SHP77 (cell line): ENCODE measurements around the gene NBL1.

Source experiments
- DNase-seq, 2 experiments: peaks; one replicate each; lab custom pipeline; 2025; lab: John Stamatoyannopoulos, UW

NBL1 gene, protein sequence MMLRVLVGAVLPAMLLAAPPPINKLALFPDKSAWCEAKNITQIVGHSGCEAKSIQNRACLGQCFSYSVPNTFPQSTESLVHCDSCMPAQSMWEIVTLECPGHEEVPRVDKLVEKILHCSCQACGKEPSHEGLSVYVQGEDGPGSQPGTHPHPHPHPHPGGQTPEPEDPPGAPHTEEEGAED

DNA sequence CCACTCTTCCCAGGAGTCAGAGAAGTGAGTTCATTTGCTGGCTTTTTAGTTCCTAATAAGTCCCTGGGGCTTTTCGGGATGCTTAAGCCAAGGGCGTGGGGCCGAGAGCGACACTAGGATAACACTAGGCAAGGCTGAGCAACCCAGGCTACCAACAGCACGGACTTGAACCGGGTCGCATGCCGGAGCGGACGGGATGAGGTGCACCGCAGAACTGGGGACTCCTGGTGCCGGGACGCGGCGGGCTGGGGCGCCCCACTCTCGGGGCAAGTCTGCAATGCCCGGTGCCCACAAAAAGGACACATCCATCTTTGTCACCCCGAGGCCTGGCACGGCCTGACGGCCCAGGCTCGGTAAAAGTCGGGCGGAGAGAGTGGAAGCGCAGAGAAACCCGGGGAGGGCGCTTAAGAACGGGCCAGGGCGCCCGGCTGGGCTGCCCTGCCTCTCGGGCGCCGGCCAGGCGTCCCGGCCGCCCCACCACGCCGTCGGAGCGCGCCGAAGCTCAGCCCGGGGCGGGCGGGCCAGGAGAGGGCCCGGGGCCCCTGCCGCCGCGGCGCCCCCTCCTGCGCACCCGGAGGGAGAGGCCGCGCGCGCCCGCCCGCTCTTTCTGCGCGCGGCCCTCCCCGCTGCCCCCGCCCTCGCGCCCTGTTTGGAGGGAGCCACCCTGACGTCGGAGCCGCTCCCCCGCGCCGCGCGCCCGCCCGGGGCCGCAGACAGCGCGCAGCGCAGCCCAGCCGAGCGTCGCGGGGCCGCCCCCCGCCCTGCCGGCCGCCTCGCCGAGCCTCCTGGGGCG is at the start of gene NBL1:
Gene NBL1, plus strand, starts transcription at position 710 of the 793 bp plus-strand sequence. CDS start 10,720 bp downstream, outside the sequence.
- no peak for DNase-seq

DNA sequence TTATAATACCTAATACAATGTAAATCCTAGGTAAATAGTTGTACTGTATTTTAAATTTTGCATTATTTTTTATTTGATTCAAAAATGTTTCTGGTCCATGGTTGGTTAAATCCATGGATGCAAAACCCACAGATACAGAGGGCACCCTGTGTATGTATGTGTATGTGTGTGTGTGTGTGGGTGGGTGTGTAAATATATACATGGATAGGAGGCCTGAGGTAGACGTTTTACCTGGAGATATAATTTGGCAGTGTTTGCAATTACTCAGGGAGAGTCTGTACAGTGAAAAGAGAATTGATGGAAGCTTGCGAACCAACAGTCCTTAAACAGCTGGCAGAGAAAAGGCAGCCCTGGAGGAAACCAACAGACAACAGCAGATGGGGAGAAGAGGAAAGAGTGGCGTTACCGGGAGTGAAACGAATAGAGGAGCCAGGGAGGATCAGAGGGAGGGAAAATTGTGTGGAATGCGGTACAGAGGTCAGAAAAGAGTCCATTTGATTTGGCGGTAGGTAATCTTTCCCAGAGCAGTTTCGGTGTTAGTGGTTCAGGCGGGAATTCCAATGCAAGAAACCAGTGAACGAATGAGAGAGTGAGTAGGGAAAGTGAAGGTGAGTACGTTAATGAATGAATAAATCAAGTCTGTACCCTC is 47.9 kb upstream of the NBL1 start:
- peak in 1 of 2 experiments; percentile 25 for DNase-seq

DNA sequence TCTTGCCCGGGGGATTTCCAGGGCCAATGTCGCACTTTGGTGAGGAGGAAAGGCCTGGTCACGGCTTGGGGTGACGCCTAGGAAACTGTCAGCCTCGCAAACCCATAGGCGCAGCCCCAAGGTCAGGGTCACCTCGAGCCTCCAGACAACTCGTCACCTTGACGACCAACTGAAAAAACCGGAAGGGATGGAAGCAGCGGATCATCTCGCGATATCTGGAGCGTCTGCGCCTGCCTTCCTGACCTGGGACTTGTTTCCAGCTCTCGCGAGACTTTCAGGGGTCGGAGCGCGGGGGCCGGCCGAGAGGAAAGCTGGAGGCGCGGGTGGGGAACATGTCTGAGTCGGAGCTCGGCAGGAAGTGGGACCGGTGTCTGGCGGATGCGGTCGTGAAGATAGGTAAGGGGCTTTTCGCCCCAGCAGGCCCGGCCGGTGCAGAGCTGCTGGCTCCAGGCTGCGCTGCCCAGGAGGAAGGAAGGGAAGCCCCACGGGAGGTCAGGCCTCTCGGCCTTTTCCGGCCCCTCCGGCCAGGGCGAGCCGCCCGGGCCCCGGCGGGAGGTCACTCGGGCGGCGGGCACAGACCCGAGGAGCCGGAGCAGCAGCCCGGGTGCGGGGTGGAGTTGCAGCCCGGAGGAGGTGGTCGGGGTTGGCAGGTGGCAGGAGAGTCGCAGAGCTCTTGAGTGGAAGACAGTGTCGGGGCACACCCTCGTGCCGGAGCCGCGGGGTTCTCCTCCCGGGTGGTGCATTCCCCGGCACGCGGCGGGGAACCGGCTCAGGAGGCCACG is 47.2 kb upstream of the NBL1 start:
- peak; percentile 99 for DNase-seq

DNA sequence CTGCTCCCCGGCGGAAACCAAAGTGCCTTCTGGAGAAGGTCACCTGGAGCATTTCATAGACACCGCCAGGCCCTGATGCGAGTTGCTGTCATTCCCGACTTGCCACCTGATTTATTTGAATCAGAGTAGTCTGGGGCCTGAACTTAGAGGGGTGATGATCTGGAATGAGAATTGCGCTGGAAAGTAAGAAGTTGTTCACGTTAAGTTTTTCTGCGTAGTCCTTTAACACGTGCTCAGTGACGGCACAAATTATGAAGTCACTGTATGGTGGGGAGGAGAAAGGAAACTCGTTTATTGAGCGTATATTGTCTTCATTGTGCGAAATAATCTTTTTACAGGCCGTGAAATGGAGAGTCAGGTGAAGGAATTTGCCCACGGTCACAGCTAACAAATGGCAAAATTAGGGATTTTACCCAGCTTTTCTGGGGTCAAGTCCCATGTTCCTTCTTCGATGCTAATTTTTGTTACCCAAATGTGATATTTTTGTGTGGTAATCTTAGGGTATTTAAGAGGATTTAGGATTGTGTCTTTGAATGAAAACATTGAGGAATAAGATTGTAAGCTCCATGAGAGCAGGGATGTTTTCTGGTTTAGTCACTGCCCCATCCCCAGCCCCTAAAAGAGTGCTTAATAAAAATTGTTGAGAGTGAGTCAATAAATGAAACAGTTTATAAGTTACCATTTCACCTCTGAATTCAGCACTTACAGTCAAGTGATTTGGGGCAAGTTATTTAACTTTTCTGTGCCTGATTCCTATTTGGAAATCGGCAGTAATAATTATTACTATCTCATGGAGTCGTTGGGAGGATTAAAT is 46.4 kb upstream of the NBL1 start:
- DNase-seq, result no peak

DNA sequence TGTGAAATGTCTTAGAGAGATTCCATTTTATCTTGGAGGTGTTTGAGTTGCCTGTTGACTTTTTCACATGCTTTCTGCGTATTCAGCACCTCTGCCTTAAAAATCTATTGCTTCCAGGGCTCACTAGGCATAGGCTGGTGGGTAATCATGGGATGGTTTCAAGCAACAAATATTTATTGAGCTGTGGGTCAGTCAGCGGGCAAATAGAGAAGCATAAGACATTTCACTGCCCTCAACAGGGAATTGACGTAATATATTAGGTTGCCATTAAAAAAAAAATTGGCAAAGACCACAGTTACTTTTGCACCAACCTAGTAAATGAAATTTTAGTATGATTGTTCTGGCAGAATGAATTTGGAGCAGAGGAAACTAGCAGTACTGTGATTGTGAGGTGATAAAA is 44.3 kb upstream of the NBL1 start:
- DNase-seq, result no peak

DNA sequence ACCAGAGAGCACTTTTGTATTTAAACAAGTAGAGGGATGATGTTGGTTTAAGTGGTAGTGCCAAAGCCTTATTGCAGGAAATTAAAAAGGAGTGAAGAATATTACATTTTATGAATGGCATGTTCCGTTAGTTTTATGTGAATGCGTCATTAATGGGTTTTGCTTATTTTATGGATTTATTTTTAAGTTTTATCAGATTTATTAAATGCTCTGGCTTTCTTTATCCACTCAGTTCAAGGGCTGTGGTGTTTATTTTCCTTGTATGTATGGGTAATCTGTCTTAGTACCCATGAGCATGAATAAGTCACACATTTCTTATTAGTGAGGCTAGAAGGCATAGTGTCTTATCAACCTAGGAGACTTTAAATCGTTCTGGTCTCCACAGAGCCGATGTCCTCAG is 41.6 kb upstream of the NBL1 start:
- no peak for DNase-seq

DNA sequence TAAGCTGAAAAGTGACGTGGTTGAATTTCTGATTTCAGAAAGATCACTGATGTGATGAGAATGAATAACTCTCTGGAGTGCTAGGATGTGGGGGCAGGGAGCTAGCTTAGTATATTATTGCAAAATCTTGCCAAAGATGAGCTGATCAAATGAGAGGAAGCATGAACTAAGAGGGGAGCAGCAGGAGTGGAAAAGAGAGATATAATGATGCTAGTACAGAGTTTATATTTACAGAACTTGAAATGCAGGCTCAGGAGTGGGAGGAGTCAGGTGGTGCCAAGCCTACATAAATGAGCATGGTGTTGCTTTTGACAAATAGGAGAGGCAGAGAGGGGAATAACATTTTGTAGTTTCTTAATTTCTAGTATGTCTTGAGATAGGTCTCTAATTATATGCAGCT is 38.1 kb upstream of the NBL1 start:
- no peak for DNase-seq

DNA sequence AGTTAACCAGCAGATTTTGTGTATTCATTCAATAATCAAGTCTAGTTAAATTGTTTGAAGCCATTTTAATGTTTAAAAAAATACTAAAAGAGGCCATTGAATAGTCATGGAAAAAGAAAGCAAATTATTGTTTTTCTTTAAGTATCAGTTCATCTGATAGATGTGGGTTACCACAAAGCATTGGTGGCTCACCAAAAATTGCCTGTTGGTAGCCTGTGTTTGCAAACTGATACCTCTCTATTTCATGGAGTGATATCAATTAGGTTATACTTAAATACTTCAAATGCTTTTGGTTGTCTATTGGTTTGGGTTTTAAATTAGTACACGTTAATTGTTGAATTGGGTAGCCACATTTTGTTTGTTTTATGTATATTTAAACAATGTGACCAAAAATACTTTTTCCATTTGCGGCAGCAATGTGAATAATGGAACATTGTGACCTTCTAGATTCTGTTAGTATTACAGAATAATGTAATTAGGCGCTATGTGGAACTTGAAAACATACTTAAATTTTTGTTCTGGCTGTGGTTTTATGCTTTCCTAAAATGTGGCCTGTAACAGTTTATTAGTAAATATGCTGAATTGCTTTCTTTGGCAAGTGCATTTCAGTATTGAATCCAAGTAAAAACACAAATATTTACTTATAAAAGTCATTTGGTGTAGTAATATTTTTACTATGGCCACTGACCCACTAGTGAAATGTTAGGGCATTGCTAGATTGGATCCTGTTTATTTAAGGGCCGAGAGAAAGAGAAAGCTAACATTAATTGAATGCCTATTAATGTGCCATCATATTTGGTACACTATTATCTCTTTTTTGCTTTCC is 37.1 kb upstream of the NBL1 start:
- DNase-seq, result no peak

DNA sequence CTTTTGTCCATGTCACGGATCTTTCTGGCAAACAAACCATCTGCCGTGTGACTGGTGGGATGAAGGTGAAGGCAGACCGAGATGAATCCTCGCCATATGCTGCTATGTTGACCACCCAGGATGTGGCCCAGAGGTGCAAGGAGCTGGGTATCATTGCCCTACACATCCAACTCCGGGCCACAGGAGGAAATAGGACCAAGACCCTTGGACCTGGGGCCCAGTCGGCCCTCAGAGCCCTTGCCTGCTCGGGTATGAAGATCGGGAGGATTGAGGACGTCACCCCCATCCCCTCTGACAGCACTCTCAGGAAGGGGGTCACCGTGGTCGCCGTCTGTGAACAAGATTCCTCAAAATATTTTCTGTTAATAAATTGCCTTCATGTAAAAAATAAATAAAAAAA is 35.9 kb upstream of the NBL1 start:
- no peak for DNase-seq

DNA sequence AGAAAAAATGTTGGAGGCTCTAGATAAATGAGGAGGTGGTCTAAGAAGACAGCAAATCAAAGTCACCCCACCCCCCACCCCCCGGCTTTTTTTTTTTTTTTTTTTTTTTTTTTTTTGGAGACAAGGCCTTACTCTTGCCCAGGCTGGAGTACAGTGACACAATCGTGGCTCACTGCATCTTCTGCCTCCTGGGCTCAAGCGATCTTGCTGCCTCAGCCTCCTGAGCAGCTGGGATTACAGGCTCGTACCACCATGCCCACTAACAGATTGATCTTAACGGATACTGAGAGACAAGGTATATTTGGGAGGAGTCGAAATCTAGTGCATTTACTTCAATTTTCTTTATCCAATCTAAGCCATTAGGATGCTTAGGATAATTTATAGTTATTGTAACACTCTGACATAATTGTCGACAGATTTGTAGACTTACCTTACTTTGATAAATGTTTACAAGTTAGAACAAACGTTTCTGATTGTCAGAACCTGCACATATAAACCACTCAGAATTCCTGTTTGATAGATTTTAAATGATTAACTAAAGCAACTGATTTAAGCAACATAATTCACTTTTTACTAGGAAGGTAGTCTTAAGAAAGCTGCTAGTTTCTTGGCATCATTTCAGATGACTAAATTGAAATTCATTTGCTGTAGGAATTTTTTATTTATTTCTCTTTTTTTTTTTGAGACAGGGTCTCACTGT is 33.7 kb upstream of the NBL1 start:
- no peak for DNase-seq

DNA sequence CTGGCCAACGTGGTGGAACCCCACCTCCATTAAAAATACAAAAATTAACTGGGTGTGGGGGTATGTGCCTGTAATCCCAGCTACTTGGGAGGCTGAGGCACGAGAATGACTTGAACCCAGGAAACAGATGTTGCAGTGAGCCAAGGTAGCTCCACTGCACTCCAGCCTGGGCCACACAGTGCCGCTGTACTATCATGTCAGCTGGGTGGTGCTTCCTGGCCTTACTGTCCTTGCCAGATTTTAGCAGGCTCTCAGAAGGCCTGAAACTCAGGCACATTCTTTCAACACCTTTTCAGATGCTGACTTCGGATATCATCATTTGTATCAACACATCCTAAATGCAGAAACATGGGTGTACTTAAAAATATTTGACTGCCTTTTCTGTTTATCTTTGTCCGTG is 31.6 kb upstream of the NBL1 start:
- DNase-seq, result no peak

DNA sequence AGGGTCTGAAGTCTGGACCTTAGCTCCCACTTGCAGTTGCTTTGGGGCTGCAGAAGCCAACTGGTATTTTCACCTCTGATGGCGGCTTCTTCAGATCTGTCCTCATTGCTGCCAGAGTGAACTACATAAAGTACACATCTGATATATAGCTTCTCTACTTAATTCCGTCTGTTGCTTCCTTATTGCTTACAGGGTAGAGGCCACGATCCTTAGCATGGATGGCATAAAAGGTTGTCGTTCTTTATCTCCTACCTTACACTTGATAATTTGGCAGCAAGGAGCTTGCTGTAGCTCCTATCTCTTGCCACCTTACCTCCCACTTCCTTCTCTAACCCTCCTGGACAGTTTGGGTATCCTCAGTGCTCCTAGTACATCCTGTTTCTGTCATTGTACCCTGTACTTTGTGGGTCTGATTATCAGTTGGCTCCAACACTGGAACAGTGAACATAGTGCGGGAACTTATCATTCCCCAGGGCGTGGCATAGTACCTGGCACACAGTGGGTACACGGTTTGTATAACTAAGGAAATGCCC is 30.9 kb upstream of the NBL1 start:
- no peak for DNase-seq

DNA sequence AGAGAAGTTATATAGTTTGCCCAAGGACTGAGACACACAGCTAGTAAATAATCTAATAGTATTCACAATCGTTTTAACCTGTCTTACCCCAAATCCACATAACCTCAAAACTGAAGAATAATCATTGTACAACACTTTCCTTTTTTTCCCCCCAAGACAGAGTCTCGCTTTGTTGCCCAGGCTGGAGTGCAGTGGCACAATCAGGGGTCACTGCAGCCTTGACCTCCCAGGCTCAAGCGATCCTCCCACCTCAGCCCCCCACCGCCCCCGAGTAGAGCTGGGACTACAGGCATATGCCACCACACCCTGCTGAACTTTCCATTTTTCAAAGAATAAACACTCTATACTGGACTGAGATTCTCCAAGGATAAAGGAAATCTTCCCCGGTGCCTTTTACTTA is 28.7 kb upstream of the NBL1 start:
- no peak for DNase-seq

DNA sequence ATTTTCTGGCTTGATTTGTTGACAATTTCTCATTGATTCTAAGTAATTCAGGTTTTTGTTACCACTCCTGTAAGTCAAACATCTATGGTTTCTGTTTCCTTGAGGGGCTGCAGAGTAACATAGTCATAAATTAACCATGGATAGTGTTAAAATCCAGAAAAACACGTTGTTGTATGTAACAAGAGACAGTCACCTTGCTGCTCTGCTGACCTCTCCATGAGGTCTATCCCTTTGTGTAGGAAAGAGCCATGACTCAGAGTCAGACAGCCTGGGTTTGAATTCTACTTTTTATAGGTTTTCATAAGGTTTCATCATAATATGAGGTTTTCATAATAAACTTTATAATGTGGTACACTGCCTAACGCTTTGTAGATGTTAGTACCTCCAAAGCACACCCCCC is 27.6 kb upstream of the NBL1 start:
- DNase-seq, result no peak

DNA sequence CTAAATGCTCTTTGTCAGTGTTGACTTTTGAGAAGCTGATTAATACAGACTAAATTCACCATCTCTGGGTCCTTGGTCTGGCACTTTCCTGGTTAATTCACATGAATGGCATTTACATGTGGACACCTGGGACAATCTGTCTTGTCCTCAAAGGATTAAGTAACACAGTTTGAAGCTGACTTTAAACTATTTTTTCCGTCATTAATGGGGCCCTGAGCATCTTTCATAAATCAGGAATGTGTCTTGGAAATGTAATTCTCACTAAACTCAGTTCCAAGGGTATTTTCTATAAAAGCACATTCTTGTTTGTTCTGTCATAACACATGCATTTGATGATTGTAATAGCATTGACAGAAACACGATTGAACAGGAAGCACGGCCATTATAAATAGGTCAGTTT is 26.7 kb upstream of the NBL1 start:
- DNase-seq, result no peak

DNA sequence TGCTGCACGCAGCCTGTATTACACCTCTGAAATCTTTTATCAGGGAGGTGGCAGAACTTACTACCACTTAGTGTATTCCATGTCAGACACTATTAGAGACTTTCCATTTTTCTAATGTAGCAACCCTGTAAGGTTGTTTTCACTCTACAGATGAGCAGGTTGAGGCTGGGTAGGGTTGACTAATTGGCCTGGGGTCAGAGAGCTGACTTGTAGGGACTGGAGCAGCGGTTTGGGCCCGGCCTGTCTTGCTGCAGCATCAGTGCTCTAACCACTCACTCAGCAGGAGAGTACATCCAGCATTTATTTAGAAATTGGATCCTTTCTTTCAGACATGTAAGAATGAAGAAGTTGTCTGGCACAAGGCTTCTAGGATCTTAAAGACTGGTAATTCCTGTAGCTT is 25.7 kb upstream of the NBL1 start:
- DNase-seq, result no peak

DNA sequence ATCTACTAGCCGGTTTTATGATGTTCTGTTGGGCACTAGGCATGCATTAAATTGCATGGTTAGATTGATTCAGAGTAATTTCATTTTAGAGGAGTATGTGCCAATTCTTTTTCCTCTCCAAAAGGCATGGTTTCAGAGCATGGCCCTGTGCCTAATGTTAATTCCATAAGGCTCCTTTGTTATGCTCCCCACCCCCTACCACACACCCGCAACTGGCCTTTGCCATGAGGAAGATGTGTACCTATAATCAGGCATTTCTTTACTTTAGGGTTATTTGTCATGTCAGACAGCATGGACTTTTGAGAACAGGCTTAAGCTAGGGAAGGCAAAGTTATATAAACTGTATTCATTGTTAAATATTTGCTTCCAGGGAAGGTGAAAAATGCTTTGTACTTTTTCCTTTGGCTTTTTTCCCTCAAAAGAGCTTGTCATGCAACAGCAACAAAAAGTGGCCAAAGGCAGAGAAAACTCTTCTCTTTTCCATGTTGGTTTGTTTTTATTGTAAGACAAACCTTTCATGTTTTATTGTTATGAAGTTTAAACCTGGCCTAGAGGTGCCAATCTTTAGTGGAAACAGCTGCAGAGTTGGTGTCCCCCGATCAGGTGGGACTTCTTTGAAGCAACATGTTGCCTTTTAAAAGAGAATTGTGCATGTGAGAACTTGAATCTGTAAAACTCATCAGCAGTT is 24.3 kb upstream of the NBL1 start:
- DNase-seq, result no peak

DNA sequence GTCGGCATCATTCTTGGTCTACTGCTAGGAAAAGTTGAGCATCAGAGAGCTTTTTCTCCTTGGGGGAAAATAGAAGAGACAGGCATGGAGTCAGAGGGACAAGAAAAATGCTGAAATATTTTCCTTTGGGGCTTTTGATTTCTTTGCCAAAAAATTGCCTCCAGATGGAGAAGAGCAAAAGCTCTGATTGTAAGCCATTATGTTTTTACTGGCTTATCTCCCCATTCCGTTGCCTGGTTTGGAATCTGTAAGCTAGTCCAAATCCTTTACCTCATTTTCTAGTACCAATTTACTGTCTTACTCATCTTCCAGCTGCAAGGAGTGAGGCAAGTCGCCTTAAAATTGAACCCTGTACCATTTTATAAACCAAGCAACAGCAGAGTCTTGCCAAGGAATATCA is 23.3 kb upstream of the NBL1 start:
- no peak for DNase-seq

DNA sequence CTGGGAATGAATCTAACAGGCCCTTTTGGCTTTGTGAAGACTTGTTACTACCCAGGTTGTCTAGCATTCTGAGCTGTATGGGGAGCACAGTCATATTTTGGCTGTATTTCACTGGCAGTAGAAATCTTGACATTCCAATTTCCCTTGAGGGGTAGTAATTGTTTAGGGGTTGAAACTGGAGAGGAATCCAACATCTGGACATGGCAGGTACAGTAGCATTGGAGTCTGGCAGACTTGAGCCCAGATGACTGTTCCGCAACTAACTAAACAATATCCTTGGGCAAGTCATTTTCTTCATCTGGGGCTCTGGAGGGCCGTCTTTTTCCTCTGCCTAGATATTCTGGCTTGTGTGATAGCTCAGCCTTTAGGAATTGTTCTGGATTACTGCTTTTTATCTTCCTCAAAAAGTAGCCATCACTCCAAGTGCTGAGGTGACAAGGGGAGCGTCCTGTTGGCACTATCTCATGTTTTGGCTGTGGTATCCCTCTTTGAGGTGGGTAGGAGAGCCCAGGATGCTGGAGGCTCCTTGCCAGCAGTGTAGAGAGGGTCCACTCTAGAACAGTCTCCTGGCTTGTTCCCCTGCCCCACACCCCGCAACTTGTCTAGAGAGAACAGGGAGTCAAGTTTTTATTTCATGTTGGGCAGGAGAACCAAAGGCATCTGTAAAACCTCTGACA is 22.7 kb upstream of the NBL1 start:
- DNase-seq, result no peak
